Progenitor cell of endocrine pancreas (in vitro differentiated cells): ENCODE results near the gene ANGEL2. TPM values are rescaled to one million over a fixed set of nuclear protein-coding genes. Genes with fewer than 3 reads are reported as not detected.

Experiments
- DNase-seq: peaks from one replicate; pipeline ENCODE4 v3.0.0; 2021; ENCODE audit warnings: low spot score; ENCODE audit not compliant: unreplicated experiment
- H3K27ac Mint-ChIP-seq: 2 replicates; pipeline ENCODE4 v1.8.0; 2021; ENCODE audit warnings: mild to moderate bottlenecking, moderate library complexity, mixed read lengths
- H3K27me3 Mint-ChIP-seq: 2 replicates; pipeline ENCODE4 v1.8.0; 2021; ENCODE audit warnings: mixed read lengths
- H3K36me3 Mint-ChIP-seq: 2 replicates; pipeline ENCODE4 v1.8.0; 2022; ENCODE audit warnings: mixed read lengths; ENCODE audit not compliant: insufficient read depth
- H3K4me1 Mint-ChIP-seq: 2 replicates; pipeline ENCODE4 v1.8.0; 2021; ENCODE audit warnings: low read depth, mixed read lengths
- H3K4me3 Mint-ChIP-seq: 2 replicates; pipeline ENCODE4 v1.8.0; 2021; ENCODE audit warnings: low read depth, mild to moderate bottlenecking, moderate library complexity, mixed read lengths
- H3K9me3 Mint-ChIP-seq: 2 replicates; pipeline ENCODE4 v1.8.0; 2021; ENCODE audit warnings: low read depth, mixed read lengths
- CTCF ChIP-seq: fragments of 200-600 bp; sonication (generic); IDR thresholded peaks from one replicate; pipeline ENCODE4 v1.5.0; 2021; ENCODE audit warnings: antibody characterized with exemption, mild to moderate bottlenecking; ENCODE audit not compliant: unreplicated experiment
- total RNA-seq: library from RNA; stranded (reverse); gene quantifications from 2 replicates; pipeline ENCODE4 v1.2.1, GENCODE V29; 2021

Gene ANGEL2
- total RNA-seq, 1 donor from 2014 or later: 50.6 TPM

GRCh38 chr1:212959266-212960220 is 56.1 kb downstream of the ANGEL2 start:
- H3K4me1 Mint-ChIP-seq: no peaks in the 10 kb centered on the region
- H3K9me3 Mint-ChIP-seq: no peaks in the 10 kb centered on the region
- H3K27ac Mint-ChIP-seq: no peak overlapping the region
- H3K27me3 Mint-ChIP-seq: no peaks in the 10 kb centered on the region
- no peak for TF ChIP-seq CTCF
- no peak for DNase-seq
- H3K4me3 Mint-ChIP-seq: no peak overlapping the region
- H3K36me3 Mint-ChIP-seq: peaks cover 11% of the 10 kb centered on the region

GRCh38 chr1:212958175-212958574 is 57.5 kb downstream of the ANGEL2 start:
- Mint-ChIP-seq H3K9me3 (no peaks in the 10 kb centered on the region), H3K36me3 (peaks cover 13% of the 10 kb centered on the region), H3K27ac (no peak overlapping the region), H3K27me3 (no peaks in the 10 kb centered on the region), H3K4me3 (no peak overlapping the region), H3K4me1 (no peaks in the 10 kb centered on the region)
- no peak for DNase-seq
- no peak for TF ChIP-seq CTCF

GRCh38 chr1:212957546-212957945 is 58.1 kb downstream of the ANGEL2 start:
- Mint-ChIP-seq H3K27me3 (no peaks in the 10 kb centered on the region), H3K9me3 (no peaks in the 10 kb centered on the region), H3K4me1 (no peaks in the 10 kb centered on the region), H3K4me3 (no peak overlapping the region), H3K36me3 (peaks cover 14% of the 10 kb centered on the region), H3K27ac (no peak overlapping the region)
- DNase-seq: no peak
- no peak for TF ChIP-seq CTCF

GRCh38 chr1:212955961-212956620 is 59.6 kb downstream of the ANGEL2 start:
- Mint-ChIP-seq H3K4me1 (peaks cover 2% of the 10 kb centered on the region), H3K9me3 (no peaks in the 10 kb centered on the region), H3K36me3 (peaks cover 11% of the 10 kb centered on the region), H3K27ac (no peak overlapping the region), H3K27me3 (peaks cover 8% of the 10 kb centered on the region), H3K4me3 (no peak overlapping the region)
- DNase-seq: no peak
- TF ChIP-seq CTCF: no peak

- Mint-ChIP-seq H3K4me3 (no peak overlapping the region), H3K27ac (no peak overlapping the region), H3K36me3 (peaks cover 8% of the 10 kb centered on the region)
Observed at GRCh38 chr1:212955098-212955497, 60.6 kb downstream of the ANGEL2 start.

More at GRCh38 chr1:212955098-212955497, 60.6 kb downstream of the ANGEL2 start:
- DNase-seq: no peak
- Mint-ChIP-seq H3K4me1 (peaks cover 3% of the 10 kb centered on the region), H3K9me3 (no peaks in the 10 kb centered on the region), H3K27me3 (peaks cover 10% of the 10 kb centered on the region)
- no peak for TF ChIP-seq CTCF
